OCI-LY3 (cell line): ENCODE results near the gene ANKS4B.

Experiments
- H2AFZ ChIP-seq: fragments of 200-600, 300-600 bp; shearing (Covaris generic); 2 replicates; pipeline ENCODE4 v1.6.0; 2014; ENCODE audit warnings: antibody characterized with exemption, low read depth, low read length
- H3K27ac ChIP-seq: fragments of 200-600, 300-600 bp; sonication (generic); 2 replicates; pipeline ENCODE4 v1.5.1; 2014; ENCODE audit warnings: mild to moderate bottlenecking, low read length, moderate library complexity, mixed read lengths
- H3K27me3 ChIP-seq: fragments of 200-600, 300-600 bp; sonication (generic); 2 replicates; pipeline ENCODE4 v1.6.1; 2014; ENCODE audit warnings: low read depth, low read length, mixed read lengths
- H3K36me3 ChIP-seq: fragments of 200-600, 300-600 bp; sonication (generic); replicated peaks from 2 replicates; pipeline ENCODE3; 2014; ENCODE audit warnings: low read depth, low read length, mixed read lengths
- H3K4me1 ChIP-seq: fragments of 300-600, 200-600 bp; sonication (generic); 2 replicates; pipeline ENCODE4 v1.6.1; 2014; ENCODE audit warnings: low read length, mixed read lengths
- H3K4me2 ChIP-seq: fragments of 200-600, 300-600 bp; sonication (generic); 2 replicates; pipeline ENCODE4 v1.6.1; 2014; ENCODE audit warnings: low read length, mixed read lengths
- H3K4me3 ChIP-seq: fragments of 300-600, 200-600 bp; sonication (generic); 2 replicates; pipeline ENCODE4 v1.5.1; 2014; ENCODE audit warnings: antibody characterized with exemption, mild to moderate bottlenecking, low read length, moderate library complexity
- H3K79me2 ChIP-seq: fragments of 300-600, 200-600 bp; shearing (Covaris generic); 2 replicates; pipeline ENCODE4 v1.6.1; 2014; ENCODE audit warnings: mild to moderate bottlenecking, low read length, mixed read lengths
- H3K9ac ChIP-seq: fragments of 300-600, 200-600 bp; shearing (Covaris generic); 2 replicates; pipeline ENCODE4 v1.6.0; 2014; ENCODE audit warnings: mild to moderate bottlenecking, low read length, moderate library complexity
- H3K9me3 ChIP-seq: fragments of 200-600, 300-600 bp; shearing (Covaris generic); 2 replicates; pipeline ENCODE4 v1.6.1; 2014; ENCODE audit warnings: low read length, mixed read lengths; ENCODE audit not compliant: insufficient read depth
- H4K20me1 ChIP-seq: fragments of 200-600, 300-600 bp; sonication (generic); 2 replicates; pipeline ENCODE4 v1.6.1; 2016; ENCODE audit warnings: low read length, mixed read lengths; ENCODE audit not compliant: insufficient read depth
- CTCF ChIP-seq: fragments of 200-600, 300-600 bp; sonication (generic); IDR thresholded peaks from 2 replicates; pipeline ENCODE4 v1.5.1; 2014; ENCODE audit warnings: antibody characterized with exemption, low read length, low read depth
- EZH2phosphoT487 ChIP-seq: fragments of 200-600 bp; shearing (Covaris generic); IDR thresholded peaks from 2 replicates; pipeline ENCODE4 v1.6.1; 2018; ENCODE audit warnings: antibody characterized with exemption, mixed run types, low read depth

ANKS4B gene

GRCh38 chr16:21300309-21301167 is 67.0 kb downstream of the ANKS4B start:
- Histone ChIP-seq H3K27me3 (peaks cover 7% of the 10 kb centered on the region), H3K4me1 (peaks cover 24% of the 10 kb centered on the region), H2AFZ (peak overlapping the region; percentile 50), H3K9ac (peak overlapping the region; percentile 79), H3K9me3 (no peaks in the 10 kb centered on the region), H3K36me3 (no peaks in the 10 kb centered on the region), H3K79me2 (no peaks in the 10 kb centered on the region; the same call in 1 of the 2 replicates), H3K4me3 (peak overlapping the region; percentile 85), H3K4me2 (peak overlapping the region; percentile 100), H4K20me1 (no peaks in the 10 kb centered on the region), H3K27ac (peak overlapping the region; percentile 71)
- TF ChIP-seq CTCF (peak; percentile 84), EZH2phosphoT487 (no peak)

DNA sequence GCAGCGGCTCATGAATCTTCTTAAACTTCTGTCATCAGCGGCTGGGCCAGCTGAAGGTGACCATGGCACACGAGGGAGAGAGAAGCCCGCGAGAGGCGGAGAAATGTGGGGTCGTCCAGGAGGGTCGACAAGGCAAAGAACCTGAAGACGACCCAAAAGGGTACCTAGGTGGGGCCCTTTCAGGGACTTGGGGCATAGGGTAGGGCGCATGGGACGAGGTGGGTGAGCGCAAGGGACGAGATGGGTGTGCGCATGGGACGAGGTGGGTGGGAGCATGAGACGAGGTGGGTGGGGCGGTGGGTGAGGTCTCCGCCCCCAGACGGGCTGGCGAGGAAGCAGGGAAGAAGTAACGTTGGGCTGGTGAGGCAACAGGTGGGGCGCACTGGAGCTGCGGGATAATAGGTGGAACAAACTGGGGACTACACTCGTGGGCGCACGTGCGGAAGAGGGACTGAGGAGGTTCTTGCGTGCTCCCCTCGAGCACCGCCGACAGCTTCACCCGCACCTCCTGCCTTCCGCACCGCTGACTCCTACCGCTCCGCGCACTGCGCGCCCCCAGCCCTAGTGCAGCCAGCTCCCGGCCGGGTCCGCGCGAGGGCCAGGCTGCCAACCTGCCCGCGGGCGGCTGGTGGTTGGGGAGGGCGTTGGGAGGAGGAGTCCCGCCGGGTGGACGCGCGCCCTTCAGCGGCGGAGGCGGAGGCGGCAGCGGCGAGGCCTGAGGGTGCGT is 67.8 kb downstream of the ANKS4B start:
- Histone ChIP-seq H3K4me1 (peaks cover 24% of the 10 kb centered on the region), H3K36me3 (no peaks in the 10 kb centered on the region), H2AFZ (peak overlapping the region; percentile 50), H3K9ac (peak overlapping the region; percentile 79), H3K9me3 (no peaks in the 10 kb centered on the region), H3K4me2 (peak overlapping the region; percentile 100), H3K27ac (peak overlapping the region; percentile 71), H3K79me2 (no peaks in the 10 kb centered on the region; the same call in 1 of the 2 replicates), H3K4me3 (peak overlapping the region; percentile 85), H4K20me1 (no peaks in the 10 kb centered on the region), H3K27me3 (peaks cover 7% of the 10 kb centered on the region)
- no peak for TF ChIP-seq EZH2phosphoT487
- TF ChIP-seq CTCF: peak; percentile 33

- Histone ChIP-seq H4K20me1 (no peaks in the 10 kb centered on the region), H3K9me3 (no peaks in the 10 kb centered on the region), H3K4me1 (peaks cover 24% of the 10 kb centered on the region), H2AFZ (peak overlapping the region; percentile 50; the same call in 1 of the 2 replicates), H3K4me2 (peak overlapping the region; percentile 100), H3K4me3 (peak overlapping the region; percentile 85), H3K9ac (peak overlapping the region; percentile 79), H3K27ac (peak overlapping the region; percentile 71), H3K27me3 (peaks cover 7% of the 10 kb centered on the region), H3K36me3 (no peaks in the 10 kb centered on the region), H3K79me2 (no peaks in the 10 kb centered on the region; the same call in 1 of the 2 replicates)
- TF ChIP-seq CTCF (no peak; the same call in 1 of the 2 replicates), EZH2phosphoT487 (no peak)
Measured at GRCh38 chr16:21301895-21302291, 68.4 kb downstream of the ANKS4B start.

DNA sequence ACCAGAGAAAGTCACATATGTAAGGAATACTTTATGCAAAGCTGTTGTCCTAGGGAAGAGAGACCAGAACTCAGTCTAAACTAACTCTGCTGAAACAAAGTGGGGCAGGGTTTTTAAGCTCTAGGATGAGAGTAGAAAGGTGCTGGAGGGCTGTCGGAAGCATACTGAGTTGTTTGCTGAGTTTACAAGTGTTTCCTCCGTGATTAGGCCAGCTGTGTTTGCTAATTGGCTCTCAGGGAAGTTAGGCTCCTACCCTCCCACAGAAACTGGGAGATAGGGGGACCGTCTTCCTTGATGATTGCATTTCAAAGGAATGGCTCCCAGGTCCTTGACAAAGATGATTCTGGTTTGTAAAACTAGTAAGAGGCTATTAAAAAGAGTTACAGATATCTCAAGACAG is 69.0 kb downstream of the ANKS4B start:
- H3K4me3 ChIP-seq: peak overlapping the region; percentile 85
- H3K9ac ChIP-seq: peak overlapping the region; percentile 79
- H2AFZ ChIP-seq: peak overlapping the region; percentile 32; the same call in 1 of the 2 replicates
- H3K4me1 ChIP-seq: peaks cover 24% of the 10 kb centered on the region
- H3K79me2 ChIP-seq: no peaks in the 10 kb centered on the region; the same call in 1 of the 2 replicates
- H3K27ac ChIP-seq: peak overlapping the region; percentile 71
- peak overlapping the region; percentile 100 for H3K4me2 ChIP-seq
- H3K36me3 ChIP-seq: no peaks in the 10 kb centered on the region
- peaks cover 7% of the 10 kb centered on the region for H3K27me3 ChIP-seq
- TF ChIP-seq EZH2phosphoT487: no peak
- no peak for TF ChIP-seq CTCF
- no peaks in the 10 kb centered on the region for H4K20me1 ChIP-seq
- no peaks in the 10 kb centered on the region for H3K9me3 ChIP-seq
